ENCODE data around the gene ABCE1. TPM values are rescaled to one million over a fixed set of nuclear protein-coding genes. Genes with fewer than 3 reads are reported as not detected.

The ABCE1 gene
- total RNA-seq, 1 experiment from 2014 or later, result 163 TPM

DNA sequence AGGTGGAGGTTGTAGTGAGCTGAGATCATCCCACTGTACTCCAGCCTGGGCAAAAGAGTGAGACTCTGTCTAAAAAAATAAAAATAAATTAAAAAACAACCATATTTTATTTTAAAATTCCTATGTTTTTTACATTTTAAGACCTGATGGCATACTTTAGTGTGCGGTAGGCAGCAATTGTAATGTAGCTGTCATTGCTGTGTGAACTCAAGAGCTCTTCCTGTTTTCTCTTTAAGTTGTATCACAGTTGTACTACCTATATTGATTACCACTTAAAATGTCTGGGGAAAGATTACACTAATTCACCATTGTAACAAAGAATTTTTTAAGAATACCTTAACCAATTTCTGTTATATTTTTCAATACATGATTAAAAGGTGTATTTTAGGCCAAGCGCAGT is 27.3 kb downstream of the ABCE1 start:
- ChIA-PET CTCF (no interaction called here), POLR2A (ENCODE audit: low non-redundant PET) (no interaction called here)
- no peak for TF ChIP-seq EZH2 (IDR thresholded peaks at IDR 0.05; ENCODE audit: borderline replicate concordance, low read depth, low read length, poor library complexity, severe bottlenecking)
- TF ChIP-seq, protein P1, sequence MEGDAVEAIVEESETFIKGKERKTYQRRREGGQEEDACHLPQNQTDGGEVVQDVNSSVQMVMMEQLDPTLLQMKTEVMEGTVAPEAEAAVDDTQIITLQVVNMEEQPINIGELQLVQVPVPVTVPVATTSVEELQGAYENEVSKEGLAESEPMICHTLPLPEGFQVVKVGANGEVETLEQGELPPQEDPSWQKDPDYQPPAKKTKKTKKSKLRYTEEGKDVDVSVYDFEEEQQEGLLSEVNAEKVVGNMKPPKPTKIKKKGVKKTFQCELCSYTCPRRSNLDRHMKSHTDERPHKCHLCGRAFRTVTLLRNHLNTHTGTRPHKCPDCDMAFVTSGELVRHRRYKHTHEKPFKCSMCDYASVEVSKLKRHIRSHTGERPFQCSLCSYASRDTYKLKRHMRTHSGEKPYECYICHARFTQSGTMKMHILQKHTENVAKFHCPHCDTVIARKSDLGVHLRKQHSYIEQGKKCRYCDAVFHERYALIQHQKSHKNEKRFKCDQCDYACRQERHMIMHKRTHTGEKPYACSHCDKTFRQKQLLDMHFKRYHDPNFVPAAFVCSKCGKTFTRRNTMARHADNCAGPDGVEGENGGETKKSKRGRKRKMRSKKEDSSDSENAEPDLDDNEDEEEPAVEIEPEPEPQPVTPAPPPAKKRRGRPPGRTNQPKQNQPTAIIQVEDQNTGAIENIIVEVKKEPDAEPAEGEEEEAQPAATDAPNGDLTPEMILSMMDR (conservative IDR thresholded peaks at IDR 0.05; ENCODE audit: low read depth, low read length), result no peak
- Histone ChIP-seq H3K27ac (ENCODE audit: low read depth, low read length, poor library complexity, severe bottlenecking) (no peak overlapping the region), H3K9me3 (ENCODE audit: low read depth, low read length, poor library complexity, severe bottlenecking) (no peaks in the 10 kb centered on the region), H3K27me3 (replicated peaks; ENCODE audit: insufficient read depth, low read depth, low read length, poor library complexity) (no peaks in the 10 kb centered on the region), H3K4me3 (ENCODE audit: low read depth, low read length, poor library complexity, severe bottlenecking) (no peak overlapping the region), H3K36me3 (ENCODE audit: insufficient read depth, low read length, poor library complexity, severe bottlenecking) (peaks cover 86% of the 10 kb centered on the region), H3K4me1 (ENCODE audit: insufficient read depth, low read length, poor library complexity, severe bottlenecking) (no peaks in the 10 kb centered on the region)
- no TSS peak for BruUV-seq (replicated peaks)
- DNase-seq (ENCODE audit: low spot score), result no peak
- intact Hi-C loops (cut with micrococcal nuclease; ENCODE audit: unreplicated experiment), result no loop called here

DNA sequence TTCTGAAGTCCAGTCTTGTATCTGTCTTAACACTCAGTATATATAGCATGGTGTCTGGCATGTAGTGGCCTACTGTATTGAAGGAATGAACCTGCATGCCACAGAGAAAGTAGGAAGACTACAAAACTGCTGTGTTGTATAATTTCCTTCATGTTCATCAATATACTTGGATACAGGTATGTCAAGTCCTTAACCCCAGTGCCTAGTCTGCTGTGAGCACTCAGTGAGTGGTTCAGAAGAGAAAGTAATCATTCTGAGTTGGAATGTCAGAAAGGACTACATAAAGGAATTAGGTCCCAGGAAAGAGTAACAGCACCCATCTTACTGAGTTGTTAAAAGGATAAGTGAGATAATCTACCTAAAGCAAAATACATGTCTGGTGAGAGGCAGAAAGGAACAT is 32.0 kb downstream of the ABCE1 start:
- no peak overlapping the region for H3K27ac ChIP-seq (ENCODE audit: low read depth, low read length, poor library complexity, severe bottlenecking)
- no TSS peak for BruUV-seq (replicated peaks)
- POLR2A ChIA-PET (ENCODE audit: low non-redundant PET), result no interaction called here

DNA sequence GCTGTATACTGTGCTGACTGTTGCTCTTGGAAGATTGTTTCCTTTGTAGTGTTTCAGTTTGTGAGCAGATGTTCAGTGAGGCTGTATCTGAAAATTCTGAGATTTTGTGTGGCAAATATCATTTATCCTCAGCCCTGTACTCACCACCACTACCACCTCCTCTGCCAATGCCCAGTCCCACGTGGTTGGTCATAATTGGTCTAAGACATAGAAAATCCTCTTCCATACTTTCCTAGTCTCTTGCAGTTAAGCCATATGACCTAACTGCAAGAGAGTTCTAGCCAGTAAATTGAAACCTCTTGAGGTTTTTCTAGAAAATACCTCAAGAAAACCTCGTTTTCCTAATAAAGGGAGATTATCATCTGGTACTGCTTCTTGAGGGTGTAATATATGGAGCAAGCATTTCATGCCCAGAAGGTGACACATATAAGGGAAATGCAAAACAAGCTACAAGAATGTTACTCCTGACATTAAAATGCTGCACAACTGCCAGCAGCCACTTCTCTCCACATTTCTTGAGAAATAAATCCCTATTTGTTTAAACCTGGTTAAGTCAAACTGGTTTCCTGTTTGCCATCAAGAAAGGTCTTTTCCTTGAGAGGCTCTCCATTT is 32.8 kb downstream of the ABCE1 start:
- CTCF ChIA-PET, result no interaction called here
- intact Hi-C loops (cut with micrococcal nuclease; ENCODE audit: unreplicated experiment), result no loop called here
- peaks cover 40% of the 10 kb centered on the region for H3K36me3 ChIP-seq (ENCODE audit: insufficient read depth, low read length, poor library complexity, severe bottlenecking)

More for the DNA sequence above, 32.0 kb downstream of the ABCE1 start:
- no peak for DNase-seq (ENCODE audit: low spot score)
- TF ChIP-seq, protein P1 (conservative IDR thresholded peaks at IDR 0.05; ENCODE audit: low read depth, low read length), result no peak
- no peak for TF ChIP-seq EZH2 (IDR thresholded peaks at IDR 0.05; ENCODE audit: borderline replicate concordance, low read depth, low read length, poor library complexity, severe bottlenecking)
- H3K4me1 ChIP-seq (ENCODE audit: insufficient read depth, low read length, poor library complexity, severe bottlenecking), result peaks cover 4% of the 10 kb centered on the region
- no peaks in the 10 kb centered on the region for H3K27me3 ChIP-seq (replicated peaks; ENCODE audit: insufficient read depth, low read depth, low read length, poor library complexity)
- H3K36me3 ChIP-seq (ENCODE audit: insufficient read depth, low read length, poor library complexity, severe bottlenecking), result peaks cover 47% of the 10 kb centered on the region
- H3K4me3 ChIP-seq (ENCODE audit: low read depth, low read length, poor library complexity, severe bottlenecking), result no peak overlapping the region
- CTCF ChIA-PET, result no interaction called here
- intact Hi-C loops (cut with micrococcal nuclease; ENCODE audit: unreplicated experiment), result no loop called here
- no peaks in the 10 kb centered on the region for H3K9me3 ChIP-seq (ENCODE audit: low read depth, low read length, poor library complexity, severe bottlenecking)

More for the DNA sequence above, 32.8 kb downstream of the ABCE1 start:
- Histone ChIP-seq H3K4me1 (ENCODE audit: insufficient read depth, low read length, poor library complexity, severe bottlenecking) (peaks cover 4% of the 10 kb centered on the region), H3K9me3 (ENCODE audit: low read depth, low read length, poor library complexity, severe bottlenecking) (no peaks in the 10 kb centered on the region), H3K4me3 (ENCODE audit: low read depth, low read length, poor library complexity, severe bottlenecking) (no peak overlapping the region), H3K27ac (ENCODE audit: low read depth, low read length, poor library complexity, severe bottlenecking) (peak overlapping the region; percentile 40), H3K27me3 (replicated peaks; ENCODE audit: insufficient read depth, low read depth, low read length, poor library complexity) (no peaks in the 10 kb centered on the region)
- TF ChIP-seq EZH2 (IDR thresholded peaks at IDR 0.05; ENCODE audit: borderline replicate concordance, low read depth, low read length, poor library complexity, severe bottlenecking), result no peak
- TF ChIP-seq, protein P1 (conservative IDR thresholded peaks at IDR 0.05; ENCODE audit: low read depth, low read length), result no peak
- no TSS peak for BruUV-seq (replicated peaks)
- POLR2A ChIA-PET (ENCODE audit: low non-redundant PET), result no interaction called here
- no peak for DNase-seq (ENCODE audit: low spot score)
